H1 (cell line): ENCODE data around the gene ZNF697. TPM values are rescaled to one million over a fixed set of nuclear protein-coding genes. Genes with fewer than 3 reads are reported as not detected.

ENCODE experiments used
- CTCF ChIA-PET: fragments of 300-600 bp; sonication (Branson Sonifier 250); formaldehyde crosslinking; loops from one replicate; lab custom pipeline; 2021; ENCODE audit not compliant: partially characterized antibody; lab: Charles Lee
- POLR2A ChIA-PET: fragments of 300-600 bp; sonication (Branson Sonifier 250); formaldehyde crosslinking; loops from one replicate; lab custom pipeline; 2021; ENCODE audit warnings: inconsistent platforms; ENCODE audit not compliant: partially characterized antibody; lab: Charles Lee
- DNase-seq, 2 experiments: peaks; one replicate each; pipeline versions ENCODE4 v3.0.0 to v3.0.0-alpha.2; 2010 to 2022; ENCODE audit warnings: low spot score in 2 of 2, low read depth in 1 of 2, mixed read lengths in 1 of 2
- FAIRE-seq: peaks from 2 replicates; lab custom pipeline; 2011; peaks lifted over from hg19 to GRCh38; lab: Jason Lieb, UNC
- H2AFZ ChIP-seq: 2 replicates; pipeline ENCODE4 v1.8.1; 2012; ENCODE audit warnings: low read length, inconsistent platforms
- H2AK5ac ChIP-seq: 2 replicates; pipeline ENCODE4 v1.6.1; 2013; ENCODE audit warnings: low read depth, low read length
- H2BK120ac ChIP-seq: replicated peaks from 2 replicates; pipeline ENCODE3; 2013; ENCODE audit warnings: low read depth, low read length, inconsistent platforms
- H2BK12ac ChIP-seq: 2 replicates; pipeline ENCODE4 v1.6.1; 2013; ENCODE audit warnings: low read depth, low read length
- H2BK15ac ChIP-seq: 2 replicates; pipeline ENCODE4 v1.6.1; 2013; ENCODE audit warnings: low read length
- H2BK20ac ChIP-seq: 2 replicates; pipeline ENCODE4 v1.6.1; 2013; ENCODE audit warnings: low read length
- H2BK5ac ChIP-seq: 2 replicates; pipeline ENCODE4 v1.6.1; 2013; ENCODE audit warnings: low read depth, low read length
- H3K14ac ChIP-seq: 2 replicates; pipeline ENCODE4 v1.6.1; 2013; ENCODE audit warnings: inconsistent platforms; ENCODE audit not compliant: insufficient read length
- H3K18ac ChIP-seq: 2 replicates; pipeline ENCODE4 v1.6.1; 2013; ENCODE audit warnings: low read length; ENCODE audit errors: extremely low read depth
- H3K23ac ChIP-seq: 2 replicates; pipeline ENCODE4 v1.6.1; 2013; ENCODE audit warnings: inconsistent platforms; ENCODE audit not compliant: insufficient read length
- H3K23me2 ChIP-seq: 2 replicates; pipeline ENCODE4 v1.6.1; 2013; ENCODE audit warnings: low read depth, low read length
- H3K27ac ChIP-seq: 2 replicates; pipeline ENCODE4 v1.6.1; 2011; ENCODE audit warnings: low read depth, low read length, inconsistent platforms
- H3K27me3 ChIP-seq, 4 experiments: replicated peaks in 1 of 4; 1 replicate in 1 of 4; 2 replicates in 3 of 4; pipeline versions ENCODE4 v1.6.1 to v1.8.1; 2011 to 2013; ENCODE audit warnings: low read length in 3 of 4, mild to moderate bottlenecking in 3 of 4, inconsistent platforms in 2 of 4, mixed read lengths in 2 of 4, moderate library complexity in 1 of 4; ENCODE audit not compliant: control insufficient read depth in 3 of 4, insufficient read depth in 3 of 4; ENCODE audit errors: extremely low read depth in 1 of 4
- H3K36me3 ChIP-seq, 4 experiments: 2 replicates each; pipeline versions ENCODE4 v1.6.1 to v1.8.1; 2011 to 2013; ENCODE audit warnings: mild to moderate bottlenecking in 4 of 4, low read length in 3 of 4, moderate library complexity in 2 of 4, control low read depth in 1 of 4, inconsistent platforms in 1 of 4; ENCODE audit not compliant: insufficient read depth in 4 of 4, control insufficient read depth in 2 of 4
- H3K4ac ChIP-seq: replicated peaks from 2 replicates; pipeline ENCODE3; 2013; ENCODE audit warnings: low read length, low read depth, mixed read lengths, inconsistent platforms; ENCODE audit not compliant: insufficient read length
- H3K4me1 ChIP-seq, 4 experiments: replicated peaks in 1 of 4; 1 replicate in 1 of 4; 2 replicates in 3 of 4; pipeline versions ENCODE4 v1.6.1 to v1.8.1; 2011 to 2013; ENCODE audit warnings: low read length in 3 of 4, inconsistent platforms in 2 of 4, mixed read lengths in 1 of 4; ENCODE audit not compliant: insufficient read depth in 4 of 4, control insufficient read depth in 3 of 4
- H3K4me2 ChIP-seq, 2 experiments: 2 replicates each; pipeline versions ENCODE4 v1.6.1 to v1.8.1; 2011 to 2013; ENCODE audit warnings: low read depth in 2 of 2, low read length in 2 of 2, control low read depth in 1 of 2, inconsistent platforms in 1 of 2, mild to moderate bottlenecking in 1 of 2; ENCODE audit not compliant: insufficient read depth in 1 of 2
- H3K4me3 ChIP-seq, 4 experiments: fragments of 200-600, 300-600 bp in 1 of 4; sonication (generic), shearing (Covaris generic), sonication (Bioruptor Twin) in 1 of 4; 2 replicates each; pipeline versions ENCODE4 v1.5.1 to v1.8.1; 2011 to 2016; ENCODE audit warnings: low read length in 4 of 4, low read depth in 3 of 4, control low read depth in 2 of 4, inconsistent platforms in 2 of 4, mild to moderate bottlenecking in 2 of 4, mixed read lengths in 1 of 4, moderate library complexity in 1 of 4; ENCODE audit not compliant: insufficient read depth in 2 of 4; ENCODE audit errors: extremely low read depth in 1 of 4
- H3K56ac ChIP-seq: replicated peaks from 2 replicates; pipeline ENCODE3; 2013; ENCODE audit warnings: low read depth, mild to moderate bottlenecking, mixed read lengths, low read length, inconsistent platforms; ENCODE audit not compliant: insufficient read length
- H3K79me1 ChIP-seq: 2 replicates; pipeline ENCODE4 v1.6.1; 2013; ENCODE audit warnings: low read depth, low read length, control low read depth
- H3K79me2 ChIP-seq, 2 experiments: 2 replicates each; pipeline versions ENCODE4 v1.6.1 to v1.8.1; 2012 to 2013; ENCODE audit warnings: low read length in 2 of 2, mild to moderate bottlenecking in 2 of 2, inconsistent platforms in 1 of 2; ENCODE audit not compliant: insufficient read depth in 2 of 2, control insufficient read depth in 1 of 2
- H3K9ac ChIP-seq, 4 experiments: replicated peaks in 1 of 4; 1 replicate in 1 of 4; 2 replicates in 3 of 4; pipeline versions ENCODE4 v1.6.1 to v1.8.1; 2011 to 2013; ENCODE audit warnings: low read depth in 3 of 4, low read length in 3 of 4, control low read depth in 2 of 4, mild to moderate bottlenecking in 2 of 4, moderate library complexity in 2 of 4, inconsistent platforms in 1 of 4; ENCODE audit errors: extremely low read depth in 1 of 4
- H3K9me3 ChIP-seq, 2 experiments: 2 replicates each; pipeline versions ENCODE4 v1.6.1 to v1.8.1; 2012 to 2013; ENCODE audit warnings: mild to moderate bottlenecking in 2 of 2, moderate library complexity in 2 of 2, control low read depth in 1 of 2, inconsistent platforms in 1 of 2, low read depth in 1 of 2, low read length in 1 of 2, mixed read lengths in 1 of 2; ENCODE audit not compliant: insufficient read depth in 2 of 2
- H4K20me1 ChIP-seq, 2 experiments: replicated peaks in 1 of 2; 2 replicates each; pipeline versions ENCODE3 to v1.8.1; 2011 to 2013; ENCODE audit warnings: inconsistent platforms in 2 of 2, low read length in 2 of 2, mild to moderate bottlenecking in 1 of 2; ENCODE audit not compliant: insufficient read depth in 2 of 2, control insufficient read depth in 1 of 2
- H4K5ac ChIP-seq: 2 replicates; pipeline ENCODE4 v1.6.1; 2013; ENCODE audit warnings: low read length, low read depth, mixed read lengths, inconsistent platforms; ENCODE audit not compliant: insufficient read length
- H4K8ac ChIP-seq: 2 replicates; pipeline ENCODE4 v1.8.0; 2013; ENCODE audit warnings: mild to moderate bottlenecking, moderate library complexity, low read length, inconsistent platforms; ENCODE audit not compliant: insufficient read depth; ENCODE audit errors: extremely low read depth
- H4K91ac ChIP-seq: replicated peaks from 2 replicates; pipeline ENCODE3; 2013; ENCODE audit warnings: low read length, mixed read lengths, inconsistent platforms; ENCODE audit not compliant: insufficient read length
- ASH2L ChIP-seq: fragments of 200-600, 300-600 bp; sonication (generic); IDR thresholded peaks from one replicate; pipeline ENCODE4 v1.7.1; 2017; ENCODE audit warnings: low read length
- BACH1 ChIP-seq: IDR thresholded peaks from 2 replicates; pipeline ENCODE4 v1.6.1; 2012; ENCODE audit warnings: low read length, improper control_type of control experiment
- CREB1 ChIP-seq: IDR thresholded peaks from 2 replicates; pipeline ENCODE4 v1.6.1; 2012; ENCODE audit warnings: inconsistent platforms
- EZH2 ChIP-seq: fragments of 200-600 bp; sonication (generic); IDR thresholded peaks from 2 replicates; pipeline ENCODE4 v1.7.1; 2012; ENCODE audit warnings: low read depth, mild to moderate bottlenecking, moderate library complexity, low read length, inconsistent platforms; ENCODE audit not compliant: severe bottlenecking
- GTF2F1 ChIP-seq: IDR thresholded peaks from 2 replicates; pipeline ENCODE4 v1.6.1; 2012; ENCODE audit warnings: low read depth, low read length, improper control_type of control experiment, borderline replicate concordance
- JUND ChIP-seq: IDR thresholded peaks from 2 replicates; pipeline ENCODE4 v1.6.1; 2011; ENCODE audit warnings: mild to moderate bottlenecking, improper control_type of control experiment, low read length
- KDM5A ChIP-seq: fragments of 200-600 bp; IDR thresholded peaks from 2 replicates; pipeline ENCODE4 v1.7.1; 2012; ENCODE audit warnings: mild to moderate bottlenecking, low read length, inconsistent platforms, mixed read lengths
- NANOG ChIP-seq: IDR thresholded peaks from 2 replicates; pipeline ENCODE4 v1.6.1; 2011; ENCODE audit warnings: low read length, low read depth, mild to moderate bottlenecking, inconsistent platforms; ENCODE audit not compliant: insufficient read depth, poor library complexity, severe bottlenecking
- NRF1 ChIP-seq: IDR thresholded peaks from 2 replicates; pipeline ENCODE4 v1.6.1; 2011; ENCODE audit warnings: mild to moderate bottlenecking, low read depth, low read length, improper control_type of control experiment
- POU5F1 ChIP-seq: IDR thresholded peaks from 2 replicates; pipeline ENCODE4 v1.6.1; 2011; ENCODE audit warnings: low read depth, mild to moderate bottlenecking, low read length, moderate library complexity
- RFX5 ChIP-seq: IDR thresholded peaks from 2 replicates; pipeline ENCODE4 v1.6.1; 2011; ENCODE audit warnings: low read depth, low read length, improper control_type of control experiment, borderline replicate concordance
- RXRA ChIP-seq: IDR thresholded peaks from 2 replicates; pipeline ENCODE4 v1.6.1; 2011; ENCODE audit warnings: low read depth, mild to moderate bottlenecking, low read length, moderate library complexity; ENCODE audit not compliant: insufficient read depth
- SIN3A ChIP-seq, 2 experiments: IDR thresholded peaks in 1 of 2; conservative IDR thresholded peaks in 1 of 2; 2 replicates each; pipeline ENCODE4 v1.6.1; 2011 to 2012; ENCODE audit warnings: low read length in 2 of 2, improper control_type of control experiment in 1 of 2, low read depth in 1 of 2, mild to moderate bottlenecking in 1 of 2
- SIX5 ChIP-seq: IDR thresholded peaks from 2 replicates; pipeline ENCODE4 v1.6.1; 2011; ENCODE audit warnings: mild to moderate bottlenecking, low read depth, low read length
- SP2 ChIP-seq: IDR thresholded peaks from 2 replicates; pipeline ENCODE4 v1.6.1; 2012; ENCODE audit warnings: mild to moderate bottlenecking, low read length, inconsistent platforms
- WGBS, 2 experiments: shearing (Covaris generic) in 1 of 2; methylation state at CpG; one replicate each; pipeline versions ENCODE4 v1.1.6 to v1.1.7; 2013 to 2015; ENCODE audit warnings: low lambda C conversion rate in 2 of 2, mixed read lengths in 2 of 2, inconsistent platforms in 1 of 2, low coverage in 1 of 2, missing lambda C conversion rate in 1 of 2; ENCODE audit not compliant: insufficient replicate concordance in 2 of 2, insufficient coverage in 1 of 2, insufficient read length in 1 of 2; ENCODE audit errors: extremely low coverage in 1 of 2, missing lambda C conversion rate in 1 of 2; 5-methylcytosine and 5-hydroxymethylcytosine counted together
- polyA plus RNA-seq, 7 experiments: library from polyadenylated mRNA; depleted of rRNA in 3 of 7; stranded (reverse) in 5 of 7; unstranded in 2 of 7; fragments of >200 nt in 5 of 7; fragments of 200-250 nt in 2 of 7; gene quantifications; 1 replicate in 5 of 7; 2 replicates in 1 of 7; 4 replicates in 1 of 7; pipeline versions ENCODE4 v1.2.1 to v1.2.3, GENCODE V29; 2011 to 2013; ENCODE audit warnings: missing spikeins in 2 of 7, mixed read lengths in 2 of 7
- total RNA-seq: library from RNA; stranded (reverse); fragmentation: NEBNext Ultra II Directional; extraction: Animal tissue kit (Norgen Biotek cat#: 25700); gene quantifications from 2 replicates; pipeline ENCODE4 v1.2.1, GENCODE V29; 2021
- TF ChIP-seq, protein P1 (sequence below): IDR thresholded peaks from 2 replicates; pipeline ENCODE4 v1.6.1; 2012; ENCODE audit warnings: inconsistent platforms

ZNF697 gene
- total and polyA plus RNA-seq, 2 of the 8 experiments (the other 6 are each of a cell fraction or from before 2014, with no cell fraction given), result 5.6 to 18.3 TPM

DNA sequence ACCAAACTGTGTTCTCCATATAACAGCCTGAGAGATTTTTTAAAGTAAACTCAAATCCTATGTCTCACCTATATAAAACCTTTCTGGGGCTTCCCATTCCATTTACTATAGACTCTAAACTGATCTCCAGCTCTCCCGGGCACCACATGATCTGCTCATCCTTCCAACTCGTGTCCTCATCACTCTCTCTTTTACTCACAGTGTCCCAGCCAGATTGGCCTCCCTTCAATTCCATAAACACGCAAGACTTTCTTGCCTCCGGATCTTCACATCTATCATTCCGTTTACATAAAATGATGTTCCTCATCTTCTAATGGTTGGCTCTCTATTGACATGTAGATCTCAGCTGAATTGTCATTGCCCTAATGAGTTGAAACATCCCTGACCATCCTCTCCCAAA is 59.4 kb downstream of the ZNF697 start:
- no peak overlapping the region for H3K18ac ChIP-seq
- no peak overlapping the region for H2BK5ac ChIP-seq
- H4K5ac ChIP-seq, result no peak overlapping the region
- FAIRE-seq (no peak), DNase-seq (no peak)
- H3K79me1 ChIP-seq, result no peaks in the 10 kb centered on the region
- H2BK120ac ChIP-seq, result no peak overlapping the region
- H3K9me3 ChIP-seq, result no peaks in the 10 kb centered on the region
- no peak overlapping the region for H3K27ac ChIP-seq
- 88% methylated on average over 5 of the region's 5 CpGs; no CpG with 5 or more reads in 1 of the 2 experiments for WGBS, 2 experiments
- H3K4ac ChIP-seq, result no peak overlapping the region
- H2BK12ac ChIP-seq, result no peak overlapping the region
- no peaks in the 10 kb centered on the region for H3K27me3 ChIP-seq
- H3K36me3 ChIP-seq, result no peaks in the 10 kb centered on the region
- CTCF ChIA-PET, result interaction anchor here (0.6 to 1.2 kb wide), 2 partner anchors 14 to 17 kb away, joined by 3 read pairs; no protein-coding TSS in a partner anchor
- H3K4me2 ChIP-seq, result no peak overlapping the region
- H3K14ac ChIP-seq, result no peak overlapping the region
- no peak overlapping the region for H2AFZ ChIP-seq
- H2AK5ac ChIP-seq, result no peak overlapping the region
- H3K4me3 ChIP-seq, result no peak overlapping the region
- H4K20me1 ChIP-seq, result no peaks in the 10 kb centered on the region
- no peaks in the 10 kb centered on the region for H3K4me1 ChIP-seq
- no peaks in the 10 kb centered on the region for H3K79me2 ChIP-seq
- no peak overlapping the region for H3K9ac ChIP-seq
- H2BK15ac ChIP-seq, result no peak overlapping the region
- no peak overlapping the region for H4K91ac ChIP-seq
- no peak overlapping the region for H3K23ac ChIP-seq
- H3K56ac ChIP-seq, result no peak overlapping the region
- TF ChIP-seq, protein P1, sequence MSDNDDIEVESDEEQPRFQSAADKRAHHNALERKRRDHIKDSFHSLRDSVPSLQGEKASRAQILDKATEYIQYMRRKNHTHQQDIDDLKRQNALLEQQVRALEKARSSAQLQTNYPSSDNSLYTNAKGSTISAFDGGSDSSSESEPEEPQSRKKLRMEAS, result no peak
- TF ChIP-seq NANOG (no peak), SP2 (no peak), SIX5 (no peak), BACH1 (no peak), JUND (no peak), RFX5 (no peak), GTF2F1 (no peak), RXRA (no peak), EZH2 (no peak), CREB1 (no peak), KDM5A (no peak), ASH2L (no peak), SIN3A (conservative IDR thresholded peaks at IDR 0.05 in 1 of 2, IDR thresholded peaks at IDR 0.05 in 1 of 2; ENCODE audit: low read depth in 1 of 2, low read length in 2 of 2) (no peak), NRF1 (no peak), POU5F1 (no peak)
- POLR2A ChIA-PET, result no interaction called here
- H2BK20ac ChIP-seq, result no peak overlapping the region
- H4K8ac ChIP-seq, result no peak overlapping the region
- H3K23me2 ChIP-seq, result no peaks in the 10 kb centered on the region
